Stomach (tissue), 4 donors: Measurements from ENCODE around the gene COX7B2.

Source experiments
- EP300 ChIP-seq: sonication (generic); formaldehyde crosslinking; IDR thresholded peaks from one replicate; pipeline ENCODE4 v1.6.1; 2017; ENCODE audit warnings: antibody characterized with exemption
- POLR2A ChIP-seq, 4 donors: fragments of 450-650 bp; IDR thresholded peaks; one replicate each; pipeline ENCODE4 v1.6.1; 2016; ENCODE audit warnings: antibody characterized with exemption in 4 of 4, control low read depth in 2 of 4, mild to moderate bottlenecking in 1 of 4, moderate library complexity in 1 of 4
- POLR2AphosphoS5 ChIP-seq, 3 donors: sonication (generic); formaldehyde crosslinking; IDR thresholded peaks; one replicate each; pipeline ENCODE4 v1.6.1; 2016; ENCODE audit warnings: antibody characterized with exemption in 3 of 3
- TF ChIP-seq, protein P1 (sequence below), 7 experiments: fragments of 450-650 bp in 4 of 7; fragments of 200-600 bp in 3 of 7; sonication (generic) in 3 of 7; IDR thresholded peaks; one replicate each; pipeline ENCODE4 v1.5.1; 2016 to 2019; ENCODE audit warnings: antibody characterized with exemption in 7 of 7, control low read depth in 2 of 7, mild to moderate bottlenecking in 1 of 7

DNA sequence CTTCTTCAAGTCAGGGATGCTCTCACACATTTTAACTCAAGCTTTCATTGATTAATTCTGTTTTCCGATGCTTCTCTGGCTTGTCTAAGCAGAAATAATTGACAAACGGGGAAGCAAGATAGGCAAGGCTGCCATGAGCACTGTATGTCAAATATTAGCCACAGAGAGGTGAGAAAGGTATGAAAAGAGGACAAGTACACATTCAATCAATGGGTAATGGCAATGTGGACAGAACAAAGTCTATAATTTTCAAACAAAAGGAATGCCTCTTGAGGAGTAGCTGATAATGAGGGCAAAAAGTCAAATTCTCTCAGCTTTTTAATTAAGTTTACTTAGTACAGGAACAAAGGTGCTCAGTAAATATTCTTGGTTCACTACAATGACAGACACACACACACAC lies 19.6 kb downstream of the COX7B2 start:
- TF ChIP-seq POLR2A (IDR thresholded peaks at IDR 0.05) (no peak), POLR2AphosphoS5 (IDR thresholded peaks at IDR 0.05) (no peak), EP300 (no peak)
- TF ChIP-seq, protein P1, sequence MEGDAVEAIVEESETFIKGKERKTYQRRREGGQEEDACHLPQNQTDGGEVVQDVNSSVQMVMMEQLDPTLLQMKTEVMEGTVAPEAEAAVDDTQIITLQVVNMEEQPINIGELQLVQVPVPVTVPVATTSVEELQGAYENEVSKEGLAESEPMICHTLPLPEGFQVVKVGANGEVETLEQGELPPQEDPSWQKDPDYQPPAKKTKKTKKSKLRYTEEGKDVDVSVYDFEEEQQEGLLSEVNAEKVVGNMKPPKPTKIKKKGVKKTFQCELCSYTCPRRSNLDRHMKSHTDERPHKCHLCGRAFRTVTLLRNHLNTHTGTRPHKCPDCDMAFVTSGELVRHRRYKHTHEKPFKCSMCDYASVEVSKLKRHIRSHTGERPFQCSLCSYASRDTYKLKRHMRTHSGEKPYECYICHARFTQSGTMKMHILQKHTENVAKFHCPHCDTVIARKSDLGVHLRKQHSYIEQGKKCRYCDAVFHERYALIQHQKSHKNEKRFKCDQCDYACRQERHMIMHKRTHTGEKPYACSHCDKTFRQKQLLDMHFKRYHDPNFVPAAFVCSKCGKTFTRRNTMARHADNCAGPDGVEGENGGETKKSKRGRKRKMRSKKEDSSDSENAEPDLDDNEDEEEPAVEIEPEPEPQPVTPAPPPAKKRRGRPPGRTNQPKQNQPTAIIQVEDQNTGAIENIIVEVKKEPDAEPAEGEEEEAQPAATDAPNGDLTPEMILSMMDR (IDR thresholded peaks at IDR 0.05): no peak
